G401 (cell line): ENCODE data around the gene MAML2. TPM values are rescaled to one million over a fixed set of nuclear protein-coding genes. Genes with fewer than 3 reads are reported as not detected.

Experiments
- DNase-seq: peaks from one replicate; pipeline ENCODE4 v3.0.0-alpha.2; 2015; ENCODE audit warnings: low spot score
- in situ Hi-C: cut with HindIII; loops from 2 replicates; pipeline ENCODE4 v1.10.0; 2016; ENCODE audit warnings: low sequenced_read_pairs, mixed read lengths
- total RNA-seq: library from RNA; depleted of rRNA; stranded (reverse); fragments of >200 nt; shearing (Covaris generic); gene quantifications from 2 replicates; pipeline ENCODE4 v1.2.3, GENCODE V29; 2014; rRNA removed

MAML2 gene
- total RNA-seq: not detected in 2 replicates

GRCh38 chr11:96342961-96343711 is at the start of gene MAML2:
Gene MAML2 (minus strand): TSS chr11:96343195. CDS start chr11:96341895, 1,300 bp downstream.
- peak; percentile 96 for DNase-seq
- in situ Hi-C loops: no loop called here

DNA sequence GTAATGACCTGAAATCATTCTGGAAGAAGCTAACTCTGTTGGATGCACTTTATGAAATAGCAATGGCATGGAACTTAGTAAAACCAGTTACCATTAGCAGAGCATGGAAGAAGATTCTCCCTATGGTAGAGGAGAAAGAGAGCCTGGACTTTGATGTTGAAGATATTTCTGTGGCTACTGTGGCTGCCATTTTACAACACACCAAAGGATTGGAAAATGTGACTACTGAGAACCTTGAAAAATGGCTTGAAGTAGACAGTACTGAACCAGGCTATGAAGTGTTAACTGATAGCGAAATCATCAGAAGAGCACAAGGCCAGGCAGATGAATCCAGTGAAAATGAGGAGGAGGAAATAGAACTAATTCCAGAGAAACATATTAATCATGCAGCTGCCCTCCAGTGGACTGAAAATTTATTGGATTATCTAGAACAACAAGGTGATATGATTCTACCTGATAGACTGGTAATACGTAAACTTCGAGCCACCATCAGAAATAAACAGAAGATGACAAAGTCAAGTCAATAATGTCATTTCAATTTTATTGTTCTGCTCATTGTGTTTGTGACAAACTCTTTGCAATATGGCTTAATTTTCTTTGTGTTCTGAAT is 48.8 kb upstream of the MAML2 start:
- in situ Hi-C loops: no loop called here
- no peak for DNase-seq

GRCh38 chr11:96390488-96390792 is 47.4 kb upstream of the MAML2 start:
- in situ Hi-C loops: no loop called here
- DNase-seq: no peak

DNA sequence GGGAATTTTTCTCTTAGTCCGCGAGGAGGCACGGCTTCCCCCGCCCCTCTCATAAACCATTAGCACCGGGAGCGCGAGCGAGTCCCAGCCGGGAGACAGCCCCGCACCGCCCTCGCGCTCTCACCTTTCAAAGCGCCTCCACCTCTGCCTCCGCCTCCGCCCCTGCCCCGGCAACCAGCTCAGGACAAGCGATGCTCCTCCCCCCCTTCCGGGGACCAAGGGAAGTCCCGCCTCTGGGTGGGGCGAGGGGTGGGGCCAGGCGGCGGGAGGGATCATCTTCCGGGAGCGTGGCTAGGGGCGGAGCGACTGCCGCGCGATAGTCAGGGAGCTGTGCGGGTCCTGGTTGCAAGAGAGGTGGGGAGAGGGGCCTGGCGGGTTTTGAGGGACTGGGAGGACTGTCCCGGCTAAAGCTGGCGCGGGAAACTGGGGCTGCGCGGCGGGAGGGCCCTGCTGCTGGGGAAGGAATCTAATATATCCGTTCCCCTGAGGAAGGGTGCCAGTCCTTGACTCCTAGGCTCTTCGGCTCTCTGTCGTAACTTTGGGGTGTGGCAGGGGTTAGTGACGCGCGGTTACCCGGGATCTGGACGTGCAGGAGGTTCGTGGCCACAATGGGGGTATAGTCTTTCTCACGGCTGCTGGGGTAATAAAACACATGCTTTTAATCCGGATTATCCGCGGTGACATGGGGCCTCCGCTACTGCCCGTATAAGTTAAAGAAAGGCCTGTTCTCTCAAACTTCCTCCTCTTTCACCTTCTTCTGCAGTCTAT is 46.9 kb upstream of the MAML2 start, which contains the start of the genes CCDC82 and JRKL:
CCDC82 (minus strand) TSS at position 193 of the 768 bp plus-strand sequence. CDS start 5,165 bp downstream, outside the sequence.
JRKL (plus strand) TSS at position 294 of the 768 bp plus-strand sequence. CDS start 637 bp downstream, outside the sequence.
- in situ Hi-C loops: no loop called here
- peak; percentile 97 for DNase-seq

GRCh38 chr11:96388891-96389719 is 46.1 kb upstream of the MAML2 start:
- in situ Hi-C loops: no loop called here
- peak; percentile 41 for DNase-seq

DNA sequence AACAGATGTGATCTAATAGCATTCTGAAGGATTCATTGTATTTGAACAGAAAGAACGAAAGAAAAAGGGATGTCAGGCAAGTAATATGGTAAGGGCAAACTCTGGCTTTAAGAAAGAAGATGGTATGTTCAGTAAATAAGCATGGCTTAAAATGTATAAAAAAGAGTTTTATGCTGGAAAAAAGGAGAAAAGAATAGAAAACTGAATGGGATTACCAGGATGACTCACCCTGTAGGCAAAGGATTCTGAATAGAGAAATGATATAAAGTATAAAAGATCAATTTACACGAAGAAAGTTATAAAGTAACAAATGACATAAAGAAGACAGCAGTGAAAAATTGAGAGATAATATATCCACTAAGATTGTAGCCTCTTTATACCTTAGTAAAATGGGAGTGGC is 42.2 kb upstream of the MAML2 start:
- DNase-seq: no peak
- in situ Hi-C loops: no loop called here

- in situ Hi-C loops: no loop called here
Observed at GRCh38 chr11:96384156-96384555, 41.2 kb upstream of the MAML2 start.

GRCh38 chr11:96376796-96377195 is 33.8 kb upstream of the MAML2 start:
- no peak for DNase-seq
- in situ Hi-C loops: no loop called here

More at GRCh38 chr11:96384156-96384555, 41.2 kb upstream of the MAML2 start:
- no peak for DNase-seq

DNA sequence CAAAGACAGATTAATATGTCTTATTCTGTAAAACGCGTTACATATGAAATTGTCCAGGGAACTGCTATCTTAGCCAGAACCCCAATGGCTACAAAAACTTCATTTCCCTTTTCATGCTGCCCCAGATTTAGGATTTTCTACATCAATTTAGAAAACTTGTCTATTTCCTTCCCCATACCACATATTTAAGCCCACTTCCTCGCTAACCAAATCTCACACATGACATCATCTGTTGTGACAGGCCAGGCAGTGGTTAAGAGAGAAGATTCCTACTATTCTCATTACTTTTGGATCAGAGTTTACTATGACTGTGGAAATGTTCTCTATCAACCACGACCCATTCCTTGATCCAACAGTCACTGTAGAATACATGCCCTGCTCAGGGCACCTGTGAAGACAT is 30.8 kb upstream of the MAML2 start:
- in situ Hi-C loops: no loop called here

GRCh38 chr11:96367342-96367741 is 24.3 kb upstream of the MAML2 start:
- in situ Hi-C loops: no loop called here
- DNase-seq: no peak

More for the DNA sequence above, 30.8 kb upstream of the MAML2 start:
- DNase-seq: no peak

DNA sequence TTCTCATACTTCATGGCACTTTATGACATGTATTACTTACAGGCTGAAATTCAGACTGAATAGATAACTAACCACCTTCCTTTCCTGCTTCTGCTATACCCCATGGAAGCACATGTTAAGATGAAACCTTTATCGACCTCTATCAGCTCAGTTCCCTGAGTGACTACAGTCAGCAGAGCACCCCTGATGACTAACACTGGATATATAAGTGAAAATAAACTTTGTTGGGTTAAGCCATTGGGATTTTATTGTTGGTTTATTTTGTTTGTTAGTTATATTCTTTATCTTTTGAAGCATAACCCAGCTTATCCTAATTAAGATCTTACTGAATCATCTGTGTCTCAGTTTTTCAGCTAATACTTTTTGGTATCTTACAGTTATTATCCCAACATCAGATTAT is 23.0 kb upstream of the MAML2 start:
- DNase-seq: no peak
- in situ Hi-C loops: no loop called here

GRCh38 chr11:96365493-96365892 is 22.5 kb upstream of the MAML2 start:
- in situ Hi-C loops: no loop called here

GRCh38 chr11:96361778-96362177 is 18.8 kb upstream of the MAML2 start:
- in situ Hi-C loops: no loop called here
- no peak for DNase-seq

More at GRCh38 chr11:96365493-96365892, 22.5 kb upstream of the MAML2 start:
- no peak for DNase-seq

GRCh38 chr11:96358321-96358720 is 15.3 kb upstream of the MAML2 start:
- in situ Hi-C loops: no loop called here
- DNase-seq: no peak

- in situ Hi-C loops: no loop called here
Observed at GRCh38 chr11:96357794-96358193, 14.8 kb upstream of the MAML2 start.

DNA sequence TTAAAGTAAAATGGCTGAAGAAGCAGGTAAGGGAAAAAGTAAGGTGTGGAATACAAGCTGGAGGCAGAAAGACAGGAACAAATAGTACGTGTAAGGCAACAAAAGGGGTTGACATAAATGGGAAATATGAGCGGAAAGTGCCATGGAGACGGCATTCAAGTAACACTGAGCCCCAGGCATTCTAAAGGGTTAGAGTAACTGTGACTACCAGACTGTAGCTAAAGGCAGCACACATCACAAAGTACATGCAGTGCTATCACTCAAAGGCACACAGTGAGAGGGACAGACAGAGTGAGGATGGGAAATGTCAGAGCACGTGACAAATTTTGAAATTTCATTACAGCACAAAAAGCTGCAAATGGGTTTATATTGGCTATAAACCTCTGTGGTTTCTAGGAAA is 13.9 kb upstream of the MAML2 start:
- in situ Hi-C loops: no loop called here
- DNase-seq: no peak

More at GRCh38 chr11:96357794-96358193, 14.8 kb upstream of the MAML2 start:
- no peak for DNase-seq

- peak; percentile 62 for DNase-seq
- in situ Hi-C loops: no loop called here
Observed at GRCh38 chr11:96342014-96342960, 708 bp downstream of the MAML2 start.
